Heart right ventricle (tissue), 16 donors: ENCODE results near the gene CHAC2. TPM values are rescaled to one million over a fixed set of nuclear protein-coding genes. Genes with fewer than 3 reads are reported as not detected.

Experiments
- ATAC-seq, 8 donors: fragments of 200-7000 bp; cut with Tn5 transposase; one replicate each; pipeline ENCODE4 v1.9.1; 2020; ENCODE audit warnings: mild to moderate bottlenecking in 8 of 8, moderate library complexity in 8 of 8, moderate number of reproducible peaks in 1 of 8
- DNase-seq, 2 donors: peaks; one replicate each; pipeline ENCODE4 v3.0.0-alpha.2; 2020
- H3K27ac ChIP-seq, 10 donors: fragments of 200-600 bp; sonication (generic) in 2 of 10; one replicate each; pipeline versions ENCODE4 v1.5.0 to v1.8.0; 2020 to 2022; ENCODE audit warnings: mild to moderate bottlenecking in 3 of 10
- H3K27me3 ChIP-seq, 7 donors: fragments of 200-600 bp; one replicate each; pipeline ENCODE4 v1.8.0; 2021 to 2022; ENCODE audit warnings: mild to moderate bottlenecking in 2 of 7
- H3K36me3 ChIP-seq, 9 donors: fragments of 200-600 bp; sonication (generic) in 1 of 9; one replicate each; pipeline versions ENCODE4 v1.5.0 to v1.8.0; 2020 to 2022; ENCODE audit warnings: mild to moderate bottlenecking in 2 of 9
- H3K4me1 ChIP-seq, 9 donors: fragments of 200-600 bp; sonication (generic) in 1 of 9; one replicate each; pipeline versions ENCODE4 v1.5.0 to v1.8.0; 2020 to 2022; ENCODE audit warnings: mild to moderate bottlenecking in 4 of 9
- H3K4me3 ChIP-seq, 10 donors: fragments of 200-600 bp; sonication (generic) in 2 of 10; one replicate each; pipeline versions ENCODE4 v1.5.0 to v1.8.0; 2020 to 2022; ENCODE audit warnings: mild to moderate bottlenecking in 7 of 10, moderate library complexity in 2 of 10
- H3K9me3 ChIP-seq, 11 donors: fragments of 200-600 bp in 10 of 11; sonication (generic) in 2 of 11; one replicate each; pipeline versions ENCODE4 v1.5.0 to v1.8.0; 2013 to 2022; ENCODE audit warnings: mild to moderate bottlenecking in 2 of 11, control low read depth in 1 of 11, moderate library complexity in 1 of 11
- WGBS, 2 donors: extraction: QIAGEN DNeasy Blood & Tissue Kit; methylation state at CpG; one replicate each; pipeline ENCODE4 v1.1.7; 2013; ENCODE audit warnings: inconsistent platforms in 1 of 2; 5-methylcytosine and 5-hydroxymethylcytosine counted together
- intact Hi-C, 10 donors: fragments of 100-400 bp; cut with DNase I; formaldehyde crosslinking; loops; one replicate each; pipeline versions ENCODE4 v1.11.1 to v1.14.2; 2022
- polyA plus RNA-seq, 2 donors: library from polyadenylated mRNA; stranded (reverse); fragments of 200-250 nt; gene quantifications; one replicate each; pipeline ENCODE4 v1.2.3, GENCODE V29; 2013
- total RNA-seq, 10 donors: library from RNA; stranded (reverse); fragmentation: NEBNext Ultra II Directional in 3 of 10; extraction: Animal tissue kit (Norgen Biotek cat#: 25700) in 3 of 10; gene quantifications; one replicate each; pipeline versions ENCODE4 v1.2.1 to v1.2.4, GENCODE V29; 2021 to 2023
- TF ChIP-seq, protein P1 (sequence below), 9 donors: fragments of 200-600 bp; sonication (generic) in 2 of 9; IDR thresholded peaks; one replicate each; pipeline versions ENCODE4 v1.5.0 to v1.8.0; 2021 to 2022; ENCODE audit warnings: antibody characterized with exemption in 9 of 9, mild to moderate bottlenecking in 5 of 9, moderate library complexity in 1 of 9
- donor health status: Arrhythmogenic right ventricular cardiomyopathy.
- donor health status: ischemic (EF 13 %, LVEDD 7.1; RV severe dilation, severe dysfunction).
- donor health status: healthy with polysubstance abuse.
- donor health status: DM: no; HTN: yes; CAD: no.
- donor health status: DM: no; HTN: no; CAD: no.
- donor health status: ischemic (EF 25% LVEDD 6.9; RV normal size, moderate dysfunction).
- donor health status: ischemic (EF 25% LVEDD 5.7; RV mildly dilated, moderate dysfunction).
- donor health status: healthy.
- donor health status: DM: yes; HTN: yes; CAD: no.
- donor health status: Ischemic cardiomyopathy.
- donor health status: ischemic (EF 35%, LVEDD 5.7; RV mildly dilated, moderate dysfunction).
- donor health status: nonischemic (EF 11% LVEDD 7.7; RV severe dilation, severe dysfunction).
- donor health status: DM: yes; HTN: yes; CAD: no.
- donor health status: PGD.
- donor health status: ischemic (EF 29% LVEDD 5.4; RV normal size, mild dysfunction).
- donor health status: nonischemic (EF 23%, LVEDD 6.1; RV moderate dilation, normal function).

CHAC2 gene
- total and polyA plus RNA-seq, 12 donors: 1.3 to 7.1 (median 2.1) TPM

GRCh38 chr2:53784436-53784835 lies 16.8 kb downstream of the CHAC2 start:
- H3K27ac ChIP-seq: no peak overlapping the region
- H3K4me3 ChIP-seq: peak overlapping the region in 1 of 10 donors; percentile 11
- TF ChIP-seq, protein P1, sequence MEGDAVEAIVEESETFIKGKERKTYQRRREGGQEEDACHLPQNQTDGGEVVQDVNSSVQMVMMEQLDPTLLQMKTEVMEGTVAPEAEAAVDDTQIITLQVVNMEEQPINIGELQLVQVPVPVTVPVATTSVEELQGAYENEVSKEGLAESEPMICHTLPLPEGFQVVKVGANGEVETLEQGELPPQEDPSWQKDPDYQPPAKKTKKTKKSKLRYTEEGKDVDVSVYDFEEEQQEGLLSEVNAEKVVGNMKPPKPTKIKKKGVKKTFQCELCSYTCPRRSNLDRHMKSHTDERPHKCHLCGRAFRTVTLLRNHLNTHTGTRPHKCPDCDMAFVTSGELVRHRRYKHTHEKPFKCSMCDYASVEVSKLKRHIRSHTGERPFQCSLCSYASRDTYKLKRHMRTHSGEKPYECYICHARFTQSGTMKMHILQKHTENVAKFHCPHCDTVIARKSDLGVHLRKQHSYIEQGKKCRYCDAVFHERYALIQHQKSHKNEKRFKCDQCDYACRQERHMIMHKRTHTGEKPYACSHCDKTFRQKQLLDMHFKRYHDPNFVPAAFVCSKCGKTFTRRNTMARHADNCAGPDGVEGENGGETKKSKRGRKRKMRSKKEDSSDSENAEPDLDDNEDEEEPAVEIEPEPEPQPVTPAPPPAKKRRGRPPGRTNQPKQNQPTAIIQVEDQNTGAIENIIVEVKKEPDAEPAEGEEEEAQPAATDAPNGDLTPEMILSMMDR (IDR thresholded peaks at IDR 0.05): no peak
- DNase-seq (no peak), ATAC-seq (no peak)
- intact Hi-C loops: no loop called here
- peaks cover 0 to 28% (median 0%) of the 10 kb centered on the region in 9 donors for H3K36me3 ChIP-seq
- no peaks in the 10 kb centered on the region for H3K27me3 ChIP-seq
- H3K9me3 ChIP-seq: no peaks in the 10 kb centered on the region
- peaks cover 2 to 46% (median 40%) of the 10 kb centered on the region in 9 donors for H3K4me1 ChIP-seq

- WGBS, 2 donors: 63 to 65% methylated on average over 11 of the region's 11 CpGs
- peaks cover 2 to 50% (median 40%) of the 10 kb centered on the region in 9 donors for H3K4me1 ChIP-seq
These were observed 17.8 kb downstream of the CHAC2 start for GRCh38 chr2:53785366-53785765.

GRCh38 chr2:53786352-53786704 lies 18.7 kb downstream of the CHAC2 start:
- H3K4me1 ChIP-seq: peaks cover 2 to 56% (median 40%) of the 10 kb centered on the region in 9 donors
- TF ChIP-seq, protein P1 (IDR thresholded peaks at IDR 0.05): no peak
- peak overlapping the region; percentile 69 to 95 (median 88) for H3K4me3 ChIP-seq
- H3K27ac ChIP-seq: peak overlapping the region; percentile 54 to 91 (median 84)
- WGBS, 2 donors: 0% methylated on average over 18 of the region's 18 CpGs
- H3K27me3 ChIP-seq: no peaks in the 10 kb centered on the region
- DNase-seq (no peak), ATAC-seq (peak; percentile 16 to 55 (median 52))
- H3K9me3 ChIP-seq: no peaks in the 10 kb centered on the region
- H3K36me3 ChIP-seq: peaks cover 0 to 9% (median 0%) of the 10 kb centered on the region in 9 donors
- intact Hi-C loops: no loop called here

More at GRCh38 chr2:53785366-53785765, 17.8 kb downstream of the CHAC2 start:
- Histone ChIP-seq H3K36me3 (peaks cover 0 to 18% (median 0%) of the 10 kb centered on the region in 9 donors), H3K27me3 (no peaks in the 10 kb centered on the region), H3K9me3 (no peaks in the 10 kb centered on the region), H3K4me3 (peak overlapping the region in 9 of 10 donors; percentile 69 to 95 (median 91)), H3K27ac (peak overlapping the region in 2 of 10 donors; percentile 83 to 84)
- DNase-seq (no peak), ATAC-seq (no peak)
- intact Hi-C loops: no loop called here
- TF ChIP-seq, protein P1 (IDR thresholded peaks at IDR 0.05): no peak

- peaks cover 0 to 4% (median 0%) of the 10 kb centered on the region in 9 donors for H3K36me3 ChIP-seq
- H3K27me3 ChIP-seq: no peaks in the 10 kb centered on the region
- peaks cover 2 to 56% (median 40%) of the 10 kb centered on the region in 9 donors for H3K4me1 ChIP-seq
- peak; percentile 90 to 91 for DNase-seq
- peak; percentile 96 to 99 (median 98) for ATAC-seq
- H3K27ac ChIP-seq: peak within 1 kb of the TSS; percentile 54 to 91 (median 84)
- WGBS, 2 donors: 1% methylated on average over 72 to 77 of the region's 77 CpGs
- intact Hi-C loops: no loop called here
- no peaks in the 10 kb centered on the region for H3K9me3 ChIP-seq
- peak within 1 kb of the TSS; percentile 69 to 95 (median 88) for H3K4me3 ChIP-seq
- TF ChIP-seq, protein P1 (IDR thresholded peaks at IDR 0.05): peak in 1 of 9 donors; percentile 23
These were observed 19.4 kb downstream of the CHAC2 start, which contains the start of the genes ASB3 and ERLEC1 for GRCh38 chr2:53786705-53787613. TSS of gene ASB3 (minus strand) at chr2:53786953. CDS start at chr2:53765572, 21,381 bp downstream. TSS of gene ERLEC1 (plus strand) at chr2:53787044. CDS start at chr2:53787211, 167 bp downstream.
